LHCN-M2 (cell line): Measurements from ENCODE around the gene ANKS6. TPM values are rescaled to one million over a fixed set of nuclear protein-coding genes. Genes with fewer than 3 reads are reported as not detected.
A peak's percentile ranks its signal among the peaks of the same experiment; 100 is the strongest.

Experiments
- DNase-seq: peaks from one replicate; pipeline ENCODE4 v3.0.0-alpha.2; 2012; ENCODE audit warnings: low read depth
- total RNA-seq: library from RNA; depleted of rRNA; stranded (reverse); fragments of >200 nt; gene quantifications from 2 replicates; pipeline ENCODE4 v1.2.3, GENCODE V29; 2014

Gene ANKS6
- total RNA-seq, 1 experiment from 2014 or later = 17.0 TPM

DNA sequence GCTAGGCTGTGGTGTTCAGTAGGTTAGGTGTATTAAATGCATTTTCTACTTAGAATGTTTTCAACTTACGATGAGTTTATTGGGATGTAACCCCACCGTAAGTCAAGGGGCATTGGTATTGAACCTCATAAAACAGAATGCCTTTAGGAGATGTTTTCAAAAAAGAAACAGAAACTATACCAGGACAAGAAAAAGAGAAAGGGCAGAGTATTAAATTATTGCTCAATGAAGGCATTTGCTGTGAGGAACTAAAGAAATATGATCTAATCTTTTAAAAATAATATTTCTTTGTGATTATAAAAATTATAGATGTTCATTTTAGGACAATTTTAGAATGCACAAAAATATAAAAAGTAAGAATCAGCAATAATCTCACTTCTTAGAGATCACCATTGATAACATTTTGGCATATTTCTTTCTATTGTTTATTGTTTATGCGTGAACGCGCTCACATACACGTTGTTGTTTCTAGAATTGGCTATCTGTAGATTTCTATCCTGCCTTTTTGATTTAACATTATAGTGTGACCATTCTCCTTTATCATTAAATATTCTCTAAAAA, 19.1 kb upstream of the ANKS6 start:
- DNase-seq = no peak

DNA sequence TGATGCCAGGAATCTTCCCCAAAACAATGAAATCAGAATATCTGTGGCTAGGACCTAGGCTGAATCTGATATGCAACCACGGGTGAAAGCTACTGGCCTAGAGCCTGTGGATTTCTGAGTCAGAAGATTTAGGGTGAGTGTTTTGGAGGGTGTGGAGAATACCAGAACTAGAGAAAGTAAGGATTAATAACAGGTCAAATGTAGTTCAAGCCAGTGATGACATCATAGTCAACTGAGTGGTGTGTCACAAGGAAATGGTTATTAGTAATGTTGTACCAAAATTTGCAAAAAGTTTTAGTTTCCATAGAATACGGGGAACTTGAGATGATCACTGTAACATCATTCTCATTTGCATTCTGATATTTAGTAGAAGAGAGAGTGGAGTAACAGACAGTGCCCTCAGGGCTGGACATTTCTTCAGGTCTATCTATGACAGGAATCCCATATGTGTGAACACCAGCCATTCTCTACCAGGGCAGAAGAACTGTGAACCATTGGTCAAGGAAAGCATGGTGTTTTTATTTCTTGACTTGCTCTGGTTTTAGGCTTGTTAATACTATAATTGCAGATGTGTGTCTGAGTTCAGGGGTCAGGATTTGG, 14.8 kb upstream of the ANKS6 start:
- DNase-seq = peak; percentile 86

DNA sequence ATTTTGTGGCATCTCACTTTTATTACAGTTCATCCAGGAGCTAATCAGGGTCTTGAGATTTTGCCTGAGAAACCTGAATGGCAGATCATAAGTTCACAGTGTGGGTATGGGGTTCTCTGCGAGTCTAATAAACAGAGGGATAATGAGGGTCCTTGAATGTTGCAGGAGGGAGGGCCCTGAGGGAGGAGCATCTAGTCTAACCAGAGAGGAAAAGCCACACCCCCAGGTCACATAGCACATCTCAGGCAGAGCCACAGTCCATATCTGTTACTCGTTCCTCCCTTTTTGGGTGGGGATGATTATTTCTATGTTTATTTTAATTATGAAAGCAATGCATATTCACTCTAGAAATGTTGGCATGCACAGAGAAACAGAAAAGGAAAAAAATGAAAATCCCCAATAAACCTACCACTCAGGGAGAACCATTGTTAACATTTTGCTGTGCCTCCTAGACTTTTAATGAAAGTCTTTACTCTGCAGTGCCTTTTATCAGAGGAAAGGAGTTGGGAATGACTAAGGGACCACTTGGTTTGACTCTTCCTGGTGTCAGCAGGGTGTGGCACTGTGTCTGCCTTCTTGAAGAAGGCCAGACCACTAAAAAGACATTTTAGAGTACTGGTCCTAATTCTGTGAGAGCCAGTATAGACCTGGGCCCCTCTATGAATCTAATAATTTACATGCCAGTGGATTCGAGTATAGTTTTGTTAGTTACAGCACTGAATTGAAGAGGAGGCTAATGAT, 13.9 kb upstream of the ANKS6 start:
- DNase-seq = no peak

DNA sequence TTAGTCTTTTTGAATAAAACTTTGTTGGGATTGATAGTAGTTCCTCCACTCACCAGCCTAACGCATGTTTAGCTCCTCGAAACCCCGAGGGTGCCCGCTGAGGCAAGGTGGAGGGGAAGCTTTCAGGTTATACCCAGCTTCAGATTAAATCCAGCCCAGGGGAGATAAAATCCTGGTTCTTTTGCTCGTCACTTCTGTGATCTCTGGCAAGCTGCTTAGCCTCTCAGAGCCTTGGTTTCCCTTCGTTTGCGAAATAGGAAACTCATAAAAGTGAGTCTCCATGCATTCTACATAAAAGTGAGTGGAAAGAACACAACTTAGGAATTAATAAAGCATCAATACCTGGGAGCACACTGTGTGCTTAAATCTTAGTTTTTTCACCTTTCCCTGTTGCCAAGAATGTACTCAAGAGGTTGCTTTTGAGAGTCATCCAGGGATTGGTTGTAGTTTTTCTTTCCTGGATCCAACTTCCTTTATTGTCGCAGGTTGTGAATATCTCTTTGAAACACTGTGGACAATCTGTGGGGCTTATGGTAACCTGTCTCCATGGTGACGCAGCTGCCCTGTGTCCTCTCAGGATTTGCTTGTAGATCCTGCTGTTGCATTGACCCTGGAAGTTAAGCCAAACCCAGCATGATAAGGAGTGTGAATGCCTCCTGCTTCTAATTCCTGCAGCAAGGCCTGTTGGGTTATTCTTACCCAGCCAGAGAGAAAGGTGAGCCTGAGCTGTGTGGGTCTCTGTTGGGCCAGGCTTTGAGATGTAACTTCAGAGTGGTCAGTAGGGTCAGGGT, 13.2 kb upstream of the ANKS6 start:
- DNase-seq = no peak

DNA sequence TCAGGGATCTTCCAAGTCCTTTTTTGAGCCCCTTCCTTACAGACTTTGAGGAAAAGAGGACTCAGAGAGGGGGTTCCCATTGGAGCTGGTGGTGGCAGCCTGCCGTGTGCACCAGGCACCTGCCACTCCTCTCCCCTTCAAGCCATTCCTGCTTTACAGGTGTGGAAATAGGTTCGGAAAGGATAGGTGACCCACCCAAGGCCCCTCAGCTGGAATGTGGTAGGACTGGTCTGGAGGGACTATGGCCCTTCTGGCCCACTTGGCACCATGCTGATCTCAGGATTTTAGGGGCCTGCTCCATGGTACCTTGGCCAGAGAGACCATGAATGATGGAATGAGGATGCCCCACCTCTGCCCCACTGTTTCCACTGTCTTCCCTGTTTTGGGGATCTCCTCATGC, 12.5 kb upstream of the ANKS6 start:
- no peak for DNase-seq

DNA sequence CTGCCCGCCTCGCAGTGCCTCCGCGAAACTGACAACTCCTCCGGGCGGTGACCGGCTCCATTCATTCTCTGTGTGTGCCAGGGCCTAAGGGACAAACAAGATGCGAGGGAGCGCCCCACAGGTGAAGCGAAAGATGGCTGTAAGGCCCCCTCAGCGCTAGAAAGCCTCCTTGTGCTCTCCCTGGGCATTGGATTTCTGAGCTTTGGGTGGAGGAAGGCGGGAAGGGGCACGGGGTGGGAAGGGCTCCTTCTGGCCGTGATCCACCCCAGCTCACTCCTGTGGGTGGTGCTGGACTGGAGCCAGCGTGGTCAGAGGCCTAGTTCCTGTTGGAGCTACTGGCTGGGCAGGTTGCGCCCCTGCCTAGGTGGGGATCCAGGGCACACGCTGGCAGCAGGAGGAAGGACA, 12.1 kb upstream of the ANKS6 start:
- no peak for DNase-seq

DNA sequence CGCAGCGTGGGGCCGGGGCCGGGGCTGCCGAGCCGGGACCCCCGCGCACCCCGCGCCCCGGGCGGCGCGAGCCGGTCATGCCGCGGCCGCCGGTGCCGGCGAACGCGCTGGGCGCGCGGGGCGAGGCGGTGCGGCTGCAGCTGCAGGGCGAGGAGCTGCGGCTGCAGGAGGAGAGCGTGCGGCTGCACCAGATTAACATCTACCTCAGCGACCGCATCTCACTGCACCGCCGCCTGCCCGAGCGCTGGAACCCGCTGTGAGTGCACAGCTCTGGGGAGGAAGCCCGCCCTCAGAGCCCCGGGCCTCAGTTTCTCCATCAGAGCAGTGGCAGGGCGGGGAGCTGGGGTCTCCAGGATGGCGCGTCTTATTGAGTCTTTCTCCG, 11.4 kb upstream of the ANKS6 start:
- no peak for DNase-seq

DNA sequence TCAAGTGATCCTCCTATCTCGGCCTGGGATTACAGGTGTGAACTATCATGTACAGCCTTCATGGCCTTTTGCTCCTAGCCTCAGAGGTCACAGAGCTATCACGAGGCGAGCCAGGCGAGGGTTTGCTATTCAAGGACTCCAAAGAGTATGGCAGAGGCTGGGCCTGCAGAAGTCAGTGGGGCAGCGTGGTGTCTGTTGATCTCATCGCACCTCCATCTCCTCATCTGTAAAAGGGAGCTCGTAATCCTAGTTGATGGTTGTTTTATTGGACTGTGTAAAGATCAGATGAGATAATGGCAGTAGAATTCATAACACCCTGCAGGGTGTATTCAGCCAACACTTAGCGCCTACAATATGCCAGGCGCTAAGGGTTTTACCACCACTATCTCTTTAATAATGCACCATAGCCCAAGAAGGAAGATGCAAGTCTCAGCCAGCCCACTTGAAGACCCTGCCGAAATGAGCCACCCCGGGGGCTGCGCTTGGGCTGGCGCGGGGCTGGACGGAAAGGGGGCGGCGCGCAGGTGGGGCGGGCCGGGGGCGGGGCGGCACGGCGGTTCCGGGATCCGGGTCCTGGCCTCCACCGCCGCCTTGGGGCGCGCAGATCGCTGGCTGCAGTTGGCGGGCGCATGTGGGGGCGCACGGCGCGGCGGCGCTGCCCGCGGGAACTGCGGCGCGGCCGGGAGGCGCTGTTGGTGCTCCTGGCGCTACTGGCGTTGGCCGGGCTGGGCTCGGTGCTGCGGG, 10.9 kb upstream of the ANKS6 start, which contains the start of gene GALNT12:
TSS of gene GALNT12 (plus strand) at position 601 of the 744 bp plus-strand sequence. CDS start at position 630, 29 bp downstream.
- no peak for DNase-seq

DNA sequence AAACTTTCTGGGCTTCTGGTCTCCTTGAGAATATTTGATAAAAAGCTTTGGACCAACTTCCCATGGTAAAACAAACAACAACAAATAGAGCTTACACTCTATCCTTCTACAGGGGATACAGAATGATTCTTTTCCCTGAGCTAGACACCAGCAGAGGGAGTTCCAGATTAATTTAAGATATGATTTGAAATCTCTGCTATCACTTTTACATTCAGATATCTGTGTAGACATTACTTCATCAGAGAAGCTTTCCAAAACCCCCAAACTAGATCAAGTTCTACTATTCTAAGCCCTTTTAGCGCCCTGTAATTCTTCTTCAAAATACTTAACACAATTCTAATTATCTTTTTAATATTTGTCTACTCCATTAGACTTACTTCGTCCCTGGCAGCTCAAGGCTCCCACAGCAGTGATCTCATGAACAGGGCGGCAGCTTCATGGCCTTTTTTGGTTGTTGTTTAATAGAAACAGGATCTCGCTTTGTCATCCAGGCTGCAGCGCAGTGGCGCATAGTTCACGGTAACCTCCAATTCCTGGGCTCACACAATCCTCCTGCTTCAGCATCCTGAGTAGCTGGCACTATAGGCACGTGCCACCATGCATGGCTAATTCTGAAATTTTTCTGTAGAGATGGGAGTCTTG, 10.2 kb upstream of the ANKS6 start:
- peak; percentile 21 for DNase-seq

DNA sequence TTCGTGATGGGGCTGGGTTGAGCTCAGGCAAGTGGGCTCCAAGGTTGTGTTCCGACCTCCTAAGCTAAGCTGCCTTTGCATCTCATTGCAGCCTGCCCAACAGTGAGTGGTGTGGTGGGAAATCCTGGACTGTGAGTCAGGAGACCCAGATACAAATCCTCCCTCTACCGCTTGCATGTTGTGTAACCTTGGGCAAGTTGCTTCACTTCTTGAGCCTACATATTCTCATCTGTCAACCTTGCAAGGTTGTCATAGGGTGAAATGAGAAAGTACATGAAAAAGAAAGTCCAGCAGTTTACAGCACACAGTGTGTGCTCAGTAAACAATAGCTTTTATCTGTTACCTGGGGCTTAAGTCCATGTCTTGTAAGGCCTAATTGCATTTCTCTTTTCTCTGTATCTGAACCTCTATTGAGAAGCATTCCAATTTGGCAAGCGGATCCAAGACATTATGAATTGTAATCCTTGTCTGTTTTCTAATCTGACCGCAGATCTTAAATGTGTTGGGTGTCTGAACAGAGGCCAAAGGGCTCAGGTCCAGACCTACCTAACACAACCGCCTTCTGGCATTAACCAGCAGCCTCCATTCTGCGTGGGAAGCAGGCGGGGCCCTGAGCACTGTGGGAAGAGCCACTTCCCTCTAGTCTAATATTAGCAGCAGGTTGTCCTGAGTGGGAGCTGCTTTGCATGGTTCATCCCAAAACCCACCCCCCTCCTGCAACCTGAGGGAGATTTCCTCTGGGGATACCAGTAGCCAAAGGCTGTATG, 9.3 kb upstream of the ANKS6 start:
- peak; percentile 39 for DNase-seq

DNA sequence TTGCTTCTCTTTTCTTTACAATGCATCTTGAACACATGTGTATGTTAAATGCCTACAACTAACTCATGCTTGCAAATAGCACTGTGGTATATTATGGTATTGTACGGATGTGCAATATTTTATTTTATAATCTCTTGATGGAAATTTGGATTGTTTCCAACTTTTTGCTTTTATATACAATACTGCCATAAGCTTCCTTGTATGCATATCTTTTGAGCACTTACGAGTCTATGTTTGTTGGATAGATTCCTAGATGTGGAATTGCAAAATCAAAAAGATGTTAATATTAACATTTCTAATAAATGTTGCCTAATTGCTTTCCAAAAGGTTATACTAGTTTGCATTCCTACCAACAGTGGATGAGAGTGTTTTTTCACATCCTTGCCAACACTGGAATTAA, 7.7 kb upstream of the ANKS6 start:
- DNase-seq = no peak

DNA sequence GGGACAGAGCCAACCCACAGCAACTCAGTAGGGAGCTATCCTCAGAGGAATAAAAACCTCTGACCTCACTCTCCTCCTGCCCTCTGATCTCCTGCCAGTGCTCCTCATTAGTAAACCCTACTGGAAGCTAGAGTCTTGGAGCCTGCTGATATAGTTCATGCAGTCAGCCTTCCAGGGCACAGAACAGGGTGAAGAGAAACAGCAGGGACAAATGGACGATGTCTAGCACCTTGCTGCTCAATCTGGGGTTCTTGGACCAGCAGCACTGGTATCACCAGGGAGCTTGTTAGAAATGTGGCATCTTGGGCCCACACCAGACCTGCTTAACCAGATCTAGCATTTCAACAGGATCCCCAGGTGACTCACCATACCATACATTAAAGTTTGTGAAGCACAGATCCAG, 5.6 kb upstream of the ANKS6 start:
- DNase-seq = no peak

DNA sequence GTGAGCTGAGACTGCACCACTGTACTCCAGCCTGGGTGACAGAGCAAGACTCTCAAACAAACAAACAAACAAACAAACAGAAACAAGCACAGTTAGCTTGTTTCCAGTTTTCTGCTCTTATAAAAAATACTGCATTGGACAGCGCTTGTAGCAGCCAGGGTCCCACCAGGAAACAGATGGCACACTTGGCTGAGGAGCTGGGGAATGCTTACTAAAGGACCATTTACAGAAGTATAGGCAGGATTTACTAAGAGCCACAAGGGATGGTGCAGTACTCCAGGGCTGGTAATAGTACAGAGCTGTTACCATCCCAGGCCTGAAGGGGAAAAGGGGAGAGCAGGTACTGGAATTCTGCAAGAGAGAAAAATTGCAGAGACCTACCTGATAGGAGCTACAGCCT, 5.2 kb upstream of the ANKS6 start:
- DNase-seq = no peak

DNA sequence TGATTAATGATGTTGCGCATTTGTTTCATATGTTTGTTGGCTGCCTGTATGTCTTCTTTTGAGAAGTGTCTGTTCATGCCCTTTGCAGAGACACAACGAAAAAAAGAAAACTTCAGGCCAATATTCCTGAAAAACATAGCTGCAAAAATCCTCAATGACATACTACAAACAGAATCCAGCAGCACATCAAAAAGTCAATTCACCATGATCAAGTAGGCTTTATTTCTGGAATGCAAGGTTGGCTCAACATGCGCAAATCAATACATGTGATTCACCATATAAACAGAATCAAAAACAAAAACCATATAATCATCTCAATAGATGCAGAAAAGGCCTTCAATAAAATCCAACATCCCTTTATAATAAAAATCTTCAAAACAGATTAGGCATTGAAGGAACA, 1.9 kb upstream of the ANKS6 start:
- DNase-seq = no peak

DNA sequence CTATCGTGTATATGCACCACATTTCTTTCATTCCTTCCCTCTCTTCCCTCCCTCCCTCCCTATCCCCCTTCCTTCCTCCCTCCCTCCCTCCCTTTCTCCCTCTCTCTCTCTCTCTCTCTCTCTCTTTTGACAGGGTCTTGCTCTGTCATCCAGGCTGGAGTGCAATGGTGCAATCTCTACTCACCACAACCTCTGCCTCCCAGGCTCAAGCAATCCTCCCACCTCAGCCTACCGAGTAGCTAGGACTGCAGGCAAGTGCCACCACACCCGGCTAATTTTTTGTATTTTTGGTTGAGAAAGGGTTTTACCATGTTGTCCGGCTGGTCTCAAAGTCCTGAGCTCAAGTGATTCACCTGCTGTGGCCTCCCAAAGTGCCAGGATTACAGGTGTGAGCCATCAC, 1.1 kb upstream of the ANKS6 start:
- DNase-seq = no peak

DNA sequence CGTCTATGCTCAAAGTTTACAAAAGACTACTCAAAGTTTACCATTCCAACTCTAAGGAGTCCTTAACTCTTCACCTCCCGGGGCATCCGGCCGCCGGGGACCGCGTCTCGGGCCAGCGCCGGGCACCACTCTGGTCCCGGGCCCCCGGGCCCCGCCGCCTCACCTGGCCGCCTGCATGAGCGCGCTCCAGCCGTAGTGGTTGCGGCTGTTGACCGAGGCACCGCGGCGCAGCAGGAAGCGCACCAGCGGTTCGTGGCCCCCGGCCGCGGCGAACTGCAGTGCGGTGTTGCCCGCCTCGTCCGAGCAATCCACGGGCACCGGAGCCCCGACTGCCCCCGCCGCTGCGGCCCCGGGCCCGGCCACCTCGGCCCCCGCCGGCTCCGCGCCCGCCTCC, 388 bp downstream of the ANKS6 start:
- DNase-seq = no peak

DNA sequence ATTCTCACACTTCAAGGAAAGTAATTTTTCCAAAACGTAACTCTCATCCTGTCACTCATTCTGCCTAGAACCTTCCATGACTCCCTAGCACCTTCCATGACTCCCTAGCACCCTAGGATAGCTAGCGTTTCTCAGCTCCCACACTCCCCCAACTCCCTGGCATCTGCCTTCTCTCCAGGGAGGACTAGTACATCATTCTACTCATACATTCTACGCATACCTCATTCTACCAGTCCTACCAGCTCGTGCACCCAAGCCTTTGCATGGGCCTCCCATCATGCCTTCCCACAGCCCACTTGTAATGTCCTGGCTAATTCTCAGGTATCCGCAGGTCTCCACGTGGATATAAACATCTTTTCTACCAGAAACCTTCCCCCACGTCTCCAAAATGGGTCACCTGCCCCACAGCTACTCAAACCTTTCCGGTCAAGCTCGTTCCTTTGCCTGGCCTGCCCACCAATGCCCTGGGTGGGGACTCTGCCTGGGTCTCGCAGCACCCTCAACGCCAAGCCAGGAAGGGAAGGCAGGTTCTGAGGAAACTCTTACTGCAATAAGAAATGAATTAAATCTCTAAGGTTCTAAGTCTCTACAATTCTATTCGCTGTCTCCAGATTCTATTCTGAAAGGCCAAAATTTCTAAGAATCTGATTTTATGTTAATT, 930 bp downstream of the ANKS6 start:
- DNase-seq = no peak

DNA sequence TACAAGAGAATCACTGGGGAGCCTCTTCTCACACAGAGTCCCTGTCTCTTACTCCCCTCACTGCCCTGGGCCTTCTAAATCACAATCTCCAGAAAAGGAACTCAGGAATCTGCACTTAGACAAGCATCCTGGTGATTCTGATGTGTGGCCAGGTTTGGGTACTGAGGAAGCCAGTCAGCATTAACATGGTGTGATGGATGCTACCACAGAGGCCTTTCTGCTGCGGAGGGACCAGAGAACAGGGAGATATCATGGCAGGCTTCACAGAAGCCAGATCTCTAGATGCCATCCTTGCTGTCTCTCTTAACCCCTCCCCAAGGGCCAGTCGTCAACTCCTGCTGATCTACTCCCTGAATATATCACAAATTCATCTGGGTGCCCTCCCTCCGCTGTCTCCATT, 1.6 kb downstream of the ANKS6 start:
- DNase-seq = no peak

DNA sequence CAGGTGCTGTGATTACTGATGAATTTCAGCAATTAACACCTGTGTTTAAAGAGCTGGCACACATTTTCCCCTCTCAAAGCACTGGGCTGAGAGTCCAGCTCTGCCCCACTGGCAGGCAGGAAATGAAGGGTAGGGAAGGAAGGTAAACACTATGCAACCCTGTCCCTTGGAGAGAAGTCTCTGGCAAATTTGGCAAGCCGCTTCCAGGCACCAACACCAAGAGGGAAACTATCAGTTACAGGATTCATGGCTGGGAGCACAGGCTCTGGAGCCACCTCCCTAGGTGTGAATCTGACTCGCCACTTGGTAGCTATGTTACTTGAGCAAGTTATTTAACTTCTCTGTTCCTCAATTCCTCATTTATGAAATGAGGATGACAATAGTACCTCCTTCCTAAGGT, 3.3 kb downstream of the ANKS6 start:
- DNase-seq = no peak
